SU-DHL-6 (cell line): ENCODE measurements around the gene TGM3.

Experiments
- H2AFZ ChIP-seq: fragments of 200-600 bp; sonication (generic); 2 replicates; pipeline ENCODE4 v1.6.1; 2014; ENCODE audit warnings: low read depth, mild to moderate bottlenecking, moderate library complexity, mixed read lengths, antibody characterized with exemption, low read length; ENCODE audit not compliant: severe bottlenecking
- H3F3A ChIP-seq: fragments of 200-600 bp; shearing (Covaris generic); 2 replicates; pipeline ENCODE4 v1.6.0; 2016; ENCODE audit warnings: antibody characterized with exemption, mild to moderate bottlenecking; ENCODE audit not compliant: insufficient read depth
- H3K27ac ChIP-seq: fragments of 200-600 bp; sonication (generic); 2 replicates; pipeline ENCODE4 v1.5.1; 2016; ENCODE audit warnings: low read depth, mild to moderate bottlenecking, low read length, moderate library complexity, mixed read lengths
- H3K27me3 ChIP-seq: fragments of 200-600 bp; sonication (generic), shearing (Covaris generic); 2 replicates; pipeline ENCODE4 v1.6.0; 2014; ENCODE audit warnings: mild to moderate bottlenecking, low read length
- H3K36me3 ChIP-seq: fragments of 200-600 bp; sonication (generic); 2 replicates; pipeline ENCODE4 v1.6.1; 2014; ENCODE audit warnings: mild to moderate bottlenecking, low read length, mixed read lengths
- H3K4me2 ChIP-seq: fragments of 300-600, 200-600 bp; shearing (Covaris generic), sonication (generic); 2 replicates; pipeline ENCODE4 v1.6.0; 2014; ENCODE audit warnings: low read length, low read depth, mild to moderate bottlenecking; ENCODE audit not compliant: poor library complexity, severe bottlenecking
- H3K4me3 ChIP-seq: fragments of 200-600 bp; sonication (generic); 2 replicates; pipeline ENCODE4 v1.5.1; 2014; ENCODE audit warnings: antibody characterized with exemption, low read length, mild to moderate bottlenecking, mixed read lengths; ENCODE audit not compliant: insufficient read depth, poor library complexity, severe bottlenecking
- H3K79me2 ChIP-seq: fragments of 200-600 bp; sonication (generic); 2 replicates; pipeline ENCODE4 v1.6.1; 2014; ENCODE audit warnings: mild to moderate bottlenecking, low read length, moderate library complexity; ENCODE audit not compliant: insufficient read depth
- H3K9ac ChIP-seq: fragments of 200-600 bp; sonication (generic); 2 replicates; pipeline ENCODE4 v1.7.0; 2014; ENCODE audit warnings: mild to moderate bottlenecking, low read length
- H3K9me2 ChIP-seq: fragments of 200-600 bp; sonication (generic); replicated peaks from 2 replicates; pipeline ENCODE4 v1.6.1; 2014; ENCODE audit warnings: low read length; ENCODE audit not compliant: insufficient read depth
- H3K9me3 ChIP-seq: fragments of 200-600 bp; sonication (generic); 2 replicates; pipeline ENCODE4 v1.6.1; 2014; ENCODE audit warnings: low read length, mixed read lengths; ENCODE audit not compliant: insufficient read depth
- H4K20me1 ChIP-seq: fragments of 200-600 bp; sonication (generic); 2 replicates; pipeline ENCODE4 v1.6.1; 2014; ENCODE audit warnings: low read depth, mild to moderate bottlenecking, antibody characterized with exemption, low read length, moderate library complexity, mixed read lengths
- CTCF ChIP-seq: fragments of 200-600 bp; sonication (generic); IDR thresholded peaks from one replicate; pipeline ENCODE4 v1.5.1; 2017; ENCODE audit warnings: antibody characterized with exemption, mild to moderate bottlenecking, low read length, moderate library complexity; ENCODE audit not compliant: insufficient read depth, poor library complexity, severe bottlenecking
- EZH2phosphoT487 ChIP-seq: fragments of 200-600 bp; sonication (generic), shearing (Covaris generic); conservative IDR thresholded peaks from 2 replicates; pipeline ENCODE4 v1.6.1; 2018; ENCODE audit warnings: mild to moderate bottlenecking, antibody characterized with exemption, low read length, moderate library complexity, mixed read lengths

Gene TGM3

GRCh38 chr20:2363587-2363986 lies 67.8 kb downstream of the TGM3 start:
- TF ChIP-seq EZH2phosphoT487 (no peak), CTCF (no peak)
- H2AFZ ChIP-seq: no peak overlapping the region

GRCh38 chr20:2364044-2364443 lies 68.2 kb downstream of the TGM3 start:
- Histone ChIP-seq H3K36me3 (no peaks in the 10 kb centered on the region), H3K9me3 (peaks cover 7% of the 10 kb centered on the region; the same call in 1 of the 2 replicates), H3K27me3 (no peaks in the 10 kb centered on the region), H3K9ac (no peak overlapping the region), H3K4me3 (no peak overlapping the region), H2AFZ (no peak overlapping the region), H3K79me2 (no peaks in the 10 kb centered on the region), H3F3A (no peaks in the 10 kb centered on the region), H3K4me2 (no peak overlapping the region), H4K20me1 (no peaks in the 10 kb centered on the region), H3K27ac (no peak overlapping the region), H3K9me2 (no peaks in the 10 kb centered on the region; the same call in 1 of the 2 replicates)
- no peak for TF ChIP-seq CTCF
- no peak for TF ChIP-seq EZH2phosphoT487

More at GRCh38 chr20:2363587-2363986, 67.8 kb downstream of the TGM3 start:
- Histone ChIP-seq H3K36me3 (no peaks in the 10 kb centered on the region), H3F3A (no peaks in the 10 kb centered on the region), H4K20me1 (no peaks in the 10 kb centered on the region), H3K9me3 (peaks cover 4% of the 10 kb centered on the region; the same call in 1 of the 2 replicates), H3K9me2 (no peaks in the 10 kb centered on the region; the same call in 1 of the 2 replicates), H3K4me3 (no peak overlapping the region), H3K9ac (no peak overlapping the region), H3K4me2 (no peak overlapping the region), H3K27me3 (no peaks in the 10 kb centered on the region), H3K27ac (no peak overlapping the region), H3K79me2 (no peaks in the 10 kb centered on the region)

GRCh38 chr20:2365091-2365490 lies 69.3 kb downstream of the TGM3 start:
- Histone ChIP-seq H3K79me2 (no peaks in the 10 kb centered on the region), H3K4me3 (no peak overlapping the region), H2AFZ (no peak overlapping the region), H3K27ac (no peak overlapping the region), H3K4me2 (no peak overlapping the region), H3F3A (no peaks in the 10 kb centered on the region), H3K9me3 (peaks cover 7% of the 10 kb centered on the region; the same call in 1 of the 2 replicates), H4K20me1 (no peaks in the 10 kb centered on the region), H3K27me3 (no peaks in the 10 kb centered on the region), H3K36me3 (no peaks in the 10 kb centered on the region), H3K9me2 (no peaks in the 10 kb centered on the region; the same call in 1 of the 2 replicates), H3K9ac (no peak overlapping the region)
- no peak for TF ChIP-seq EZH2phosphoT487

GRCh38 chr20:2365666-2366065 lies 69.9 kb downstream of the TGM3 start:
- H3K9me2 ChIP-seq: no peaks in the 10 kb centered on the region; the same call in 1 of the 2 replicates
- H3K9ac ChIP-seq: no peak overlapping the region
- H2AFZ ChIP-seq: no peak overlapping the region
- no peaks in the 10 kb centered on the region for H3F3A ChIP-seq
- H3K27ac ChIP-seq: no peak overlapping the region
- H3K4me2 ChIP-seq: no peak overlapping the region
- no peaks in the 10 kb centered on the region for H4K20me1 ChIP-seq
- no peaks in the 10 kb centered on the region for H3K27me3 ChIP-seq
- no peak overlapping the region for H3K4me3 ChIP-seq
- no peaks in the 10 kb centered on the region for H3K79me2 ChIP-seq
- H3K36me3 ChIP-seq: no peaks in the 10 kb centered on the region
- peaks cover 7% of the 10 kb centered on the region; the same call in 1 of the 2 replicates for H3K9me3 ChIP-seq
- TF ChIP-seq EZH2phosphoT487 (no peak), CTCF (no peak)
